HG02798 (cell line): ENCODE data around the gene PLCB1.

Experiments
- ATAC-seq: cut with Tn5 transposase; IDR thresholded peaks from one replicate; pipeline ENCODE4 v1.9.1; 2021; ENCODE audit warnings: mild to moderate bottlenecking; ENCODE audit not compliant: unreplicated experiment, poor library complexity

The PLCB1 gene

DNA sequence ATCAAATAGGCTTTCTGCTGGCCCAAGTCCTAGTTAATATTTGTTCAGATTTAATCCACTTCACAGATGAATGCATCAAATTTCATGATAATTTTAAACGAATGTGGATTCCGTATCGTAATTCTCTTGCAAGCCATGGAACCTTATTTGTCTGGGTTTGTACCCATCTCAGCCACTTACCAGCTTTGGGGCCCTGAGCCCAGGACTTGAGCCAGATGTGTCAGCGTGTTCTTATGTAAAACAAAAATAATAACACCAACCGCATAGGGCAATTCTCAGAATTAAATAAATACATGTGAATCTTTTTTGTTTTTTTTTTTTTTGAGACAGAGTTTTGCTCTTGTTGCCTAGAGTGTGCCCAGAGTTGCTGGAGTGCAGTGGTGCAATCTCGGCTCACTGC is 654.3 kb downstream of the PLCB1 start:
- no peak for ATAC-seq

DNA sequence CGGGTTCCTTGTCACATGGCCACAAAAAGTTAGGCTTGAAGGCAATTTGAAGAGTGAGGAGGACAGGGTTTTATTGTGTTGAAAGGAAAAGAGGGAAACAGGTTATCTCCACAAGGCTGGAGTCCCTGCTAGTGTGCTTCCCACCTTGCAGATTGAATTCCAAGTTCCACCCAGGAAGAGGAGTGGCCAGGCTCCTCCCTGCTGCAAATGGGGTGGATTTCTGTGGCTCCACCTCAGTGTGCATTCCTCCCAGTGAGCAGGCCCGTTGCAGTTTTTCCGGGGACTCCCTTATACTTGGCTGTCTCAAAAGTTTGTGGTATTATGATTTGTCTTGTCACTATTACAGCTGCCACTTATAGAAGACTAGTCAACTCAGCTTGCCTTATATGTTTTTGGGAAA is 655.0 kb downstream of the PLCB1 start:
- no peak for ATAC-seq

DNA sequence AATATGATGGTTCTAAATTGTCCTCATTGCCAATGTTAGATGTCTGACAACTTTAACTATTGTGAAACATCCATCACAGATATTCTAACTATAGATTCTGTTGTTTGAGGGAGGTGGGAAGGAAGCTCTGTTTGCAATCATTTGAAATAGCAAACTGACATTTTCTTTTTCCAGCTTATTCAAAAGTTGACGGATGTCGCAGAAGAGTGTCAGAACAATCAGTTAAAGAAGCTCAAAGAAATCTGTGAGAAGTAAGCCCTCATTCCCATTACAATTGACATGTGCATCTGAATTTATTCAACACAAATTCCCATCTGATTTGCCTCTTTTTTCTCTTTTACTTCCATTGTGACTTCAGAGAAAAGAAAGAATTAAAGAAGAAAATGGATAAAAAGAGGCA is 656.2 kb downstream of the PLCB1 start:
- no peak for ATAC-seq

DNA sequence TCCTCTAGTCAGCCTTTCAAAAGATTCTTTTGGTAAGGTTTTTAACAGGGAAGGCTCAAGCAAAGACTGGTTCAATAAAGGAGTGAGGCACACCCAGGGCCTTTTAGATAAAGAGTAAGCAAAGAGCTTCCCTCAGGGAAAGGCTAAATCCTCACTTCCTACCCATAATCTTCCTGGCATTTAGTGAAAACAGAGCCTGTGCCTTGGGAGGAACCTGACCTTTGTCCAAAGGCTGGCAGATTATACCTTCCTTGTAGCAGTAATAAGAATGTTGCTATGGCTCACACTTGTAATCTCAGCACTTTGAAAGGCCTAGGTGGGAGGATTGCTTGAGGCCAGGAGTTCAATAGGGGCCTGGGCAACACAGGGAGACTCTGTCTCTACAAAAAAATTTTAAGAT is 656.8 kb downstream of the PLCB1 start:
- no peak for ATAC-seq

DNA sequence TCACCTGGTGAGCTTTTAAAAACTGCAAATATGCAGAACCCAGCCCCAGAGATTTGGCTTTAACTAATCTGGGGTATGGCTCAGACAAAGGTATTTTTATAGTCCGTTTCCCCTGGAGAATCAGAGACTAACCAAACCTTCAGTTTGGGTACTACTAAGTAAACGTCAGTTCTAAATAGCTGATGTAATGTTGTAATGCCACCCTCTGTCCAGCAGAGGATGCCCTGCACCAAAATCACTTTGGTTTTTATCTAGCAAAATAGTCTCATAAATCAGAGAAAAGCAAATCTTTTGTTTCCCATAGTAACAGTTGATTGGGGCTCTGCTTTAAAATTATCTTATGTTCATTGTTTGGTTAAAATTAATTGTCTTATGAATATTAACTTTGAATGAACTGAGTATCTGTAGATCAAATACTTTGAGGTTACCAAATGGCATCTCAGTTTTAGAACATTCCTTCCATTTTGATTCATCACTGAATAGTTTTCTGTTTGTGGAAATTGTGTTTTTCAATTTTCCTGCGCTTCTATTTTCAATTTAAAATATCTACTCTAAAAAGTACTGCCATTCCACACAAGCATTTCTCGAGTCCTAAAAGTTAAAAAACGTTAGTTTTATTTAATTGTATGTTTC is 658.5 kb downstream of the PLCB1 start:
- peak; percentile 75 for ATAC-seq

DNA sequence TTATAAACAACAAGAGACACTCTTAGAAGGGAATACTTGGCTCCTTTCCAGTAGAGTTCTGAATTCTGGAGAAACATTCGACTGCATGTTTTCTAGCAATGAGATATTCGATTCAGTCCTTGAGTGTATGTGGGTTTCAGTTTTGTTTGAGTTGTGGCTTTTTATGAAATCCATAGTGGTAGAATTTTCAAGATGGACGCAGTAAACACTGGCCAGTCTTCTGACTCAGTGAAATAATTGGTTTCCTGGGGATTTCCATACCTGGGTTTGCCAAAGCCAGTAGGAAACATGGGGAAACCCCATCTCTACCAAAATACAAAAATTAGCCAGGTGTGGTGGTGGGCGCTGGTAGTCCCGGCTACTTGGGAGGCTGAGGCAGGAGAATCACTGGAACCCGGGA is 663.3 kb downstream of the PLCB1 start:
- ATAC-seq, result no peak

DNA sequence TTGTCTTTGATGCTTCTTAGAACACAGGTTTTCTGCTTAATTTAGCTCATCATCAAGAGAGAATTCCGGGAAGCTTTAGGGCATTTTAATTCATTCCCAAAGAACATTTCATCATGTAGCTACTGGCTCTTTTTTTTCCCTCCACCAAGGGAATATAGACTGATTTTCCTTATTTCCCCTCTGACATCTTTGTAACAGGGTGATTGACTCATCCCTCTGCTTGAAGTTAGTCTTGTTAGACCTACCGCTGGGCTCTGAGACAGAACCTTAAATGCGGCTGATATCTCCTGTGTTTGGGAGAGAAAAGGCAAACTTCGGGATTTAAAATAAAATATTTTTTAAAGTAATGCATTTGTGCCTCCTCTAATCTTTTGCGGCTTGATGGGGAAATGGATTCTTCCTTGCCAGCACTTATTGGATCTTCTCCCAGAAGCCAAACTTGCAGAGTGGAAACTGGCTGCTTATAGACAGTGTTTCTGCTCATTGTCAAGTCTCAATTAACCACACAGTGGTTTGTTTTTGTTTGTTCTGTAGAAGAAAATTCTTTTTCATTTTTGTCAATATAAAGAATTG is 664.1 kb downstream of the PLCB1 start:
- ATAC-seq, result no peak

DNA sequence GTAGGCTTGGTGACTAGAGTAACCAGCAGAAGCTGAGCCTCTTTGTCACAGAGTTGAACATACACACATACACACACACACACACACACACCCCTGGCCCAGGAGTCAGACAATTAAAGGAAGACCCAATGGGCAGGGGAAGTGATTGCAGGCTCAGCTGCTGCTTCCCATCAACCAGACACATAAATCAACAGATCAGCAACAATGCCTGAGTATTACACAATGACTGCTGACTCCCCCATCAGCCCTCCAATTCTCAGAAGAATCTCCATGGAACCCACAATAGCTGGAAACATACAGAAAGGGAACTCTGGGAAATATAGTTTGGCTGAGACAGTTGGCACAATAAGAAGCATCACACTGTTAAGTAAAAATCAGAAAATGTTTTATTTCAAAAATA is 666.4 kb downstream of the PLCB1 start:
- no peak for ATAC-seq

DNA sequence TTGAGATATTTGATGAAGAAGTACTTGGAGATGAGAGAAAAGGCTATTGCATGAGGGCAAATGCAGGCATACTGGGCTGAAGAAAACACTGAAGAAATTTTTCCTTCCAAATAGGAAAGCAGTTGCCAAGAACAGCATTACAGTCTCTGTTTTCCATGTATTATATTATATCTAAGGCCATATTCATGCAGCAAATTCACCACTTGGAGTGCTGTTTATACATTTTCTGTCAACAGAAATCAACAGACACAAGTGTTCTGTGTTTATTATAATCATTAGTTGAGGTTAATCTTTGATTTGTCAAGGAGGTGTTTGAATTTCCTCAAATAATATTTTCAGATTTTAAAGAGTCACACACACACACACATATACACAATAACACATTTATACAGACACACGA is 668.0 kb downstream of the PLCB1 start:
- no peak for ATAC-seq

DNA sequence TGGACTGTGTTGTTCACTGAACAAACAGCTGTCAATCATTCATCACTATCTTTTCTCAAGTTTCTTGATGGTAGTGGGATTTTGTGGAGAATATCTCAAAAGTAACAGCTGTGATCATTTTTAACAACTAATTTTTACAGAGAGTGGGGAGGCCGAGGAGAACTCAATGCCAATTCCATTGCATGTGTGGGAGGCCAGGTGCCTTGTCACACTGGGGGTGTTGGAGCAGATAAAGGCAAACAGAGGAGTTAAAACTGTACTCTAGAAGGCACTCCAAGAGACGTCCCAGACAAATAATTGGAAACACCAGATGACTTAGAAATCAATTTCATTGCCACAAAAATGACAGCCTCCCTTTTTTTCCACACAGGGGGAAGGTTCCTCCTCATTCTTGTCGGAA is 669.6 kb downstream of the PLCB1 start:
- no peak for ATAC-seq

DNA sequence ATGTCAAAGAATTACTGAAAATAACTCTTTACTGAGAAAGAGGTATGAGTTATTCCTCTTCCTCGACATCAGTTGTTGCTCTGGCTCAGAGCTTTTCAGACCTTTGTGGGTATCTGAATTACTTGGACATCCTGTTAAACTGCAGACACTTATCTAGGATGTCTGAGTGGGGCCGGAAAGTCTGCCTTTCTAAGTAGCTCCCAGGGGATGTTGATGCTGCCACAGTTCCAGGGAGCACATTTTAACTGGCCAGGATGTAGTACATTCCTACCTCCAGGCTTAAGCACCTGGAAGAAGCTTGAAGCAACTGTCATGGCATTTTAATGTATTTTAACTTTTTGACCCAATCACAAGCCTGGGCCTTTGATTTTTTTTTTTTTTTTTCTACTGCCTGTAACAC is 671.0 kb downstream of the PLCB1 start:
- ATAC-seq, result no peak

DNA sequence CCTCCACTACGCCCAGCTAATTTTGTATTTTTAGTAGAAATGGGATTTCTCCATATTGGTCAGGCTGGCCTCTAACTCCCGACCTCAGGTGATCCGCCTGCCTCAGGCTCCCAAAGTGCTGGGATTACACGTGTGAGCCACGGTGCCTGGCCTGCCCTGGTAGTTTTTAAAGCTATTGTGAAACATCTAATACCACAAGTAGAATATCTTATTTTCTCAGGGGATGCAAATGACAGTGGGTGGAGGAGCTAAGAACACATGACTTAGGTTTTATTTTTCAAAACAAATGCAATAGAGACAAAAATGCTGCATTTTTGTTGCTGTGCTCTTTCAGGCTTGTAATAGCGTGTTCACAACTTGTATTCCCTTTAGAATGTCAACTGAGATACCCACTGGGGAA is 671.9 kb downstream of the PLCB1 start:
- no peak for ATAC-seq

DNA sequence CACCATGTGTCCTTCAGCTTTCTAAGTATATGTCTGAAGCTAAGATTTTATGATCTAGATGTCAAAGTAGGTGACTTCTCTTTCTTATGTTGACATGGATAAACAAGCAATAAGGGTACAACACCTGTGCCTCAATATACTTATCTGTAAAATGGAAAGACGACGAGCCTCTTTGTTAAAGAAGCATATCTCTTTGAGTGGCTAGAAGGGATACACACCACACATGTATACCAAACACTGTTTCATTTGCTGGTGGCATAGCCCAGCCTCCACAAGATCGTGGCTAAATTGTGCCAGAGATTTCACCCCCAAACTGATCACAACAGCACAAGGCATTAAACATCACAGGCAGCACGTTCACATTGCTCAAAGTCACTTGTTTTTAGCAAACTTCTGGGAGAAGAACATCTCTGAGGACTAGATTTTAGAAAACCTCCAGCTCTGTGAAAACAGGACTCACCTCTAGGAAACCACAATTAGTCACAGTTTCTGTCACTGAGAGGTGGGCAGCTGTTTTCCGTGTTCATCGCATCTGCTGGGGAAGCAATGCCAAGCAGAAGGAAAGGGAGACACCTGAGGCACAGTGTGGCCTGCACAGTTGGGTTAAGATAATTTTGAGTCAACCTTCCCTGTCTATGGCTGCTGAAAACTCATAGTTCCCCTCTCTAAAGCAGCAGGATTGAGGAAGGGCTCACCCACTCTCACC is 673.8 kb downstream of the PLCB1 start:
- no peak for ATAC-seq

DNA sequence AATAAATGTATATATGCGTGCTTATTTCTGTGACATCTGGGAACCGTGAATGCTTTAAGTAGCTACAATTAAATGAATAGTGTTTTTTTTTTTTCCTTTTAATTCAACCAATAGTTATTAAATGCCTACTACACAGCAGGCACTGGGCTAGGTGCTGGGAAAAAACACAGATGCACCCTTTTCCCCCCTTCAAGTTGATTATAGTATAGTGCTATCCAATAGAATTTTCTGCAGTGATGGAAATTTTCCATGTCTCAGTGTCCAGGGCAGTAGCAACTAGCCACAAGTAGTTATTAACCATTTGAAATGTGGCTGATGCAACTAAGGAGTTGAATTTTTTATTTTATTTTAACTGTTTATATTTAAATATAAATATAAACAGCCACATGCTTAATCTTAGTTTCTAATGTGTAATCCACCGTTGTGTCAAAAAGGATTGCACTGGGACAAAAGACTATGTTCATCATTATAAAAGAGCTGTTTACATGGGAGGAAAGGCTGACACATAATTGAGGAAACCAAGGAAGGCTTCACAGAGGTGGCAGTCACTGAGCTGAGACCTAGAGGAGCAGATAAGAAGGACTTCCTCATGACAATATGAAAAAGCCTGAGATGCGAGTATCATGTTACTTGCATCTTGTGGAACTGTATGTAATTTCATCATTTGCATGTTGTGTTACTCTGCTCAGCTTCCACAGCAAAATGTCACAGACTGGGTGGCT is 675.6 kb downstream of the PLCB1 start:
- ATAC-seq, result no peak

DNA sequence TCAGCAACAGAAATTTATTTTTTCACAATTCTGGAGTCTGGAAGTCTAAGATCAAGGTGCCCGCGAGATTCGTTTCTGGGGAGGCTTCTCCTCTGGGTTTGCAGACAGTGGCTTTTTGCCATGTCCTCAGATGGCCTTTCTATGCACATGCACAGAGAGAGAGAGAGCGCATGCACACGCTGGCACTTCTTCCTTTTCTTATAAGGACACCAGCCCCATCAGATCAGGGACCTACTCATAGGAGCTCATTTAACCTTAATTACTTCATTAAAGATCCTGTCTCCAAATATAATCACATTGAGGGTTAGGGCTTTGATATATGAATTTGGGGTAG is 676.1 kb downstream of the PLCB1 start:
- ATAC-seq, result no peak

DNA sequence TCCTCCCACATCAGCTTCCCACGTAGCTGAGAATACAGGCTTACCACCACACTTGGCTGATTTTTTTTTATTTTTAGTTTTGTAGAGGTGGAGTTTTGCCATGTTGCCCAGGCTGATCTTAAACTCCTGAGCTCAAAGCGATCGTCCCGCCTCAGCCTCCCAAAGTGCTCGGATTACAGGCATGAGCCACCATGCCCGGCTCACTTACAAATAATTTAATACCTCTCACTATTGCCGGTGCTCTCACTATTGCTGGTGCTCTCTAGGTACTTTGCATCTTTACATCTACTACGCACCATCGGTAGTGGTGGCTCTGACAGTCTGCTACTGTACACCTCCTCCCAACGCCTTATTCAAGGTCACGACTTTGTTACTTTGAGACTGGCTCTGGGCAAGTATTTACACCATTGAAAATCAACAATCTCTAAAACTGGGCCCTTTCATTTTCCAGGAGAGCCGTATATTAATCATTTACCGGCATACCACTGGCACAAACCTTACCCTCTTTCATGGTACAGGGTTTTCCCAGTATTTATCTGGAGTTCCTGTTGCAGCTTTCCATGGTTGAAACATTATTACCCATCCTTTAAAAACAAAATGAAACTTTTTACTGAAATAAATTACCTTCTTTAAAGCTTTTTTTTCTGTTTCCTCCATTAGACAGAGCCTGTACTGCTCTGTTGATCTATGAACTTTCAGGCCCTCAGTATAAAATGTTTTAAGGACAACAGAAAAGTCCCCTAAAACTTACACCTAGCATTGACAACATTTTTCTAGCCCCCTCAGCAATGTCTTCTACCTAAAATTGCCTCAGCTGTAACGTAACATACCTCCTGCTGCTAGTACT is 677.3 kb downstream of the PLCB1 start:
- ATAC-seq, result no peak

DNA sequence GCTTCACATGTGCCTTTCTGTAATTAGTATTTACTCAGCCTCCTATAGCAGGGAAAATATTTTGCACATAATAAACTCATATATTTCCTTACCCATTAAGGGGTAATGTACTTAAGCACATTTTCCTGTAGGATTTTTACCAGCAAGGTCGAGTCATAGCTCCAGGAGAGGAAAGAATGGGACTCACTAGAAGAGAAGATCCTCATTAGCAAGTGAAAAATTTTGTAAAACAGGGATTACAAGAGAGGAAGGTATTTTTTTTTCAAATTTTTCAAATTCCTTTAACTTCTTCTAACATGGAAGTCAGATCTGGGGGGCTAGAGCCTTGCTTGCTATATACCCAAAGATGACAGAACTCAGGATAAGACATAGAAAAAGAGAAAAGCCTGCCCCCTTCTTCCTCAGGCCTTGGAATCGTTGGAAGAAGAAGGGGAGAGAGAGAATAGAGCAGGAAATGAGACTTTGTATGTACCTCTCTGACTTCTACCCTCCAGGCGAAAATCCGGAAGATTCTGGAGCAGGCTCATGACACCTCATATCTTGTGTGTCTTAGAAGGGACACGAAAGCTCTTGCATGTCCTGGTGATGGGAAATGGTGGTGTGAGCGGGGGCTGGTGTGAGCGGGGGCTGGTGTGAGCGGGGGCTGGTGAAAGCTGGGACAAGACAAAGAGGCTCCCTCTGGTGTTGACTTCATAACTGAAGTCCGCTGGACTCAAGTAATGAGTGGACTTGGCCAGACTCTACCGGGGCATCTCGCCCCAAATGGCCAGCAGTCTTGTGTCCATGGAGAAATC is 679.9 kb downstream of the PLCB1 start:
- ATAC-seq, result no peak

DNA sequence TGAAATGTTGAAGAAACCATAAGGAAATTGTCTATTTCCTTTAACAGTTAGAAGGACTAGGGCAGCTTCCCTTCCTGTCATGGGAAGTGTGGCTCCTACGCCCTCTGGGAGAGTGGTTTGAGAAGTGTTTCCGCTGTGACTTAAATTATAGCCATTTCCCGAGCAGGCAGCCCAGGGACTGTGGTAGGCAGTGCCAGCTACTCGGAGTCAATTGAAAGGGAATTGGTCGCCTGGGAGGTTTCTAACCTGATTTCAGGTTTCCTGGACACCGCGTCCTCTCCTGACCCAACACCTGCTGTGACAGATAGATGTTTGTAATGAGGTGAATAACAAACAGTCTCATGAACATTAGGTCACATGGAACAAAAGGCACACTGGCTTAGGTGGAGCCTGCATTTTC is 680.8 kb downstream of the PLCB1 start:
- ATAC-seq, result no peak

DNA sequence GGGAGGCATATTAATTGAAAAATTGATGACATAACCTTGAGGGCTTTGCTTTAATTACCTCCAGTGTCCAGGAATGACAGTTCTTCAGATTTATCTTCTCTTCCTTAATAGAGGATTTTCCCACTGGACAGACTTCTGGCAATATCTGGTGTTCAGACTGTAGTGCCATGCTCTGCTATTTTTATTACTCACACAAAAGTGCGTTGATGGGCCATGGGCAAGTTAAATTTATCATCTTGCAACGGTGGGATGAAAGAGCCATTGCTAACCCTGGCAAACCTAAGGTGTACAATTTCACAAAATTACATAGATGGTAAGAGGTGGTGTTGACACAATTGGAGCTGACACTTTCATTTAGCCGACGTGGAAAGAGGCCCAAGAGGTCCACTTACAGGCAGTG is 683.1 kb downstream of the PLCB1 start:
- ATAC-seq, result no peak

DNA sequence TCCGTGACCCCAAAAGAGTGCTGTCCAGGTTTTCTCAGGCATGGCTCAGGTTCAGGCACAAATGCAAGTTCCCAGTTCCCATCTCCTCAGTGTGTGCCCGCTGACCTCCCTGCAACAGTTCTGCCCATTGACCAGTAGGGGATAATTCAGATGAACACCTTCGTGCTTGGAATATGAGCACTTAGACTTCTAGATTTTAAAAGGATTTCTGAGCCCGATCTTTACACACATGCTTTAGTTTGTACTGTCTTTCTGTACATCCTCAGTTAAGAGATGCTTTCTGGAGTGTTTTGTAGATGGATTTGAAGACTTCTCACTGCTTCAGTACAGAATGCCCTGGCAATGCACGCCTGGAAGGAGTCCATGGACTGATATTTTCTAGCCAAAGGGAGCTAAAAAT is 697.2 kb downstream of the PLCB1 start:
- no peak for ATAC-seq
